Stimulated activated CD4-positive, alpha-beta T cell treated with anti-CD3 and anti-CD28 coated beads, Interleukin-1b, Interleukin-23, amount 100 ng/mL, for 1 hour (primary cell): ENCODE measurements around the gene SLC22A15.

ENCODE experiments used
- DNase-seq, 2 donors: peaks; one replicate each; pipeline ENCODE4 v3.0.0-alpha.2; 2020; ENCODE audit warnings: low read depth in 2 of 2

Gene SLC22A15

GRCh38 chr1:116104667-116105066 is 128.4 kb downstream of the SLC22A15 start:
- DNase-seq, result no peak

- no peak for DNase-seq
These were observed 129.7 kb downstream of the SLC22A15 start for GRCh38 chr1:116105996-116106395.

- no peak for DNase-seq
These were observed 130.3 kb downstream of the SLC22A15 start for GRCh38 chr1:116106646-116107045.

- DNase-seq, result no peak
These were observed 131.1 kb downstream of the SLC22A15 start for GRCh38 chr1:116107371-116107770.

DNA sequence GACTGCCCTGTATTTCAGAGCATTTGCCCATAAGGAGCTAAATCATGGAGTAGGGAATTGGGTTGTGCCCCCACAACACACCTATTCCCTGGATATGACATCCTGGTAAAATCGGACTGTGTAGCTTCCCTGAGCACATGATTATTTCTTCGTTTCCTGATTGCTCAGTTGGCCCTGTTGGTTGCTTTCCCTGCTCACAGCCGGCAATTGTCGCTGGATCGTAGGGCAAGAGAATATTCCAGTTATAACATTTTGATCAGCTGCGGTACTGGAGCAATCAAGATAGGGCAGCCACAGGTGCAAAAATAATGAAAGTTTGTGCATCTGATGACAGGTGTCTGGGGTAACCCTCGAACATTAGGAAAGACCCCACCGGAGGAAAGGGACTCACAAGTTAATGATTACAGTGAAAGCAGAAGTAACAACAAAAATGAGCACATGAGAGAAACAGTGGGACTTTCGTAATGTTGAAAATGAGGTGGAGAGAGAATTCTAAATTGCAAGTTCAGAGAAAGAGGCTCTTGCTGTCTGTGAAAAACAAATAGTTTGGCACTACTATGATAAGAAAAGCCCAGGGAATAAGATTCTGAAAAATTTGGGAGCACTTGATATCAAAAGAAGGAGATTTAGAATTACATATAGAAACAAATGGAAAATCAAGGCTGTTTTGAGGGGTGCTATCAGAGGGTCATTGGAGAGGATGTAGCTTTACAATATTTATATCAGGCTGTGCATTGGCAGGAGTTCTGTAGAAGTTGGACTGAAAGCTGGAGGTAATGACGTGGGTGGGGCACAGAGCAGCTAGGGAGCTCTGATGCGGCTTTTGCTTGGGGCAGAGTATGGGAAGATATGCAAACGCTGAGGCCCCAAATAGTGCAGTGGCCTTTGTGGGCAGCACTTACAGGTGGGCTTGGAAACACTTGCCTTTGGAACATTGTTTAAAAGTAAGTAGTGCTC is 134.5 kb downstream of the SLC22A15 start, which contains the start of gene MAB21L3:
MAB21L3 (plus strand) TSS at position 833 of the 957 bp plus-strand sequence. CDS start 1,217 bp downstream, outside the sequence.
- DNase-seq, result no peak

DNA sequence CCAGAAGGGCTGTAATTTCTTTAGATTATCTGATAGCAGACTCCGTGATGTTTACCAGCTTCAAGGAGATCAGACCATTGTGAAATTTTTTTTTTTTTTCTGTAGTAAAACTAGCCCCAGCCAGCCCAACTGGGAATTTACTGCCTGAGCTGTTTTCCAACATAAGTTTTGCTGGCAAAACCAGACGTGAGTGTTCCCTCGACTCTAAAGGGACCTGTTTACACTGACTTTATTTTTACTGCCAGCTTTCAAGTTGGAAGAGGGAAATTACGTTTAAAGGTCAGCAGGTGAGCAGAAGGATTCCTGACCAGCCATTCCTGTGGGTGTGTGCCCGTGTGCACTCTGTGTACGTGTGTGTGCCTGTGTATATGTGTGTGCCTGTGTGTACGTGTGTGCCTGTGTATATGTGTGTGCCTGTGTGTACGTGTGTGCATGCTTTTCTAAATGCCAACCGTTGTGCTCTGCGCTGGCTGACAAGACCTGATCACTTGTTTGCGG is 135.3 kb downstream of the SLC22A15 start:
- no peak for DNase-seq

DNA sequence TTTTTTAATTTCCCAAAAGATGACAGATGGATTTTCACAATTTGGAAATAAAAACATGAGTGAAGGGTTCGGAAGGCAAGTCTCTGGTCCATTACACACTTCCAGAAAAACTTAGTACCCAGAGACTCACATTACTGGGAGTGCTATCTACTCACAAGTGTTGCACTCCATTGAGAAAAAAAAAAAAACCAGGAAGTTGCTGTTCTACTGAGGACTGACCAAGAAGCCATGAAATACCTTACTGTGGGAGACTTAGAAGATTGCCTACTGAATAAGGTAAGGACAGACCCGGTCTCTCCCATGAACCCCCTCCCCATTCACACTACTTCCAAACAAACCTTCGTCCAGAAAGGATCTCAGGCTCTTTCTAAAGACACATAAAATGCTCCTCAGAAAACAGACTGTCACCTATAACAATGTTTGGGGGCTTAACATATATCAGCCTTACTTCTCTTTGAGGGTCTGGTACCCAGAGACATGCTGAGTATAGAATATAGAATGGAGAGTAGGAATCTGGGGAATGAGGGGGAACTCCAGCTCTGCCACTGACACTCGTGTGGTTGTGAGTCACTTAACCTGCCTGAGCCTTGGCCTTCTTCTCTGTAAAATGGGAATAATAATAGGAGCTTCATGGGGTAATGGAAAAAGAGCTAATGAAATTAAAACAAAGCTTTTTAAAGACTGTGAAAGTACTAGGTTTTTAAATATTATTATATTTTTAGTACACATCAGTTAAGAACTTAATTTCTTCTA is 136.3 kb downstream of the SLC22A15 start:
- DNase-seq, result no peak

- no peak for DNase-seq
These were observed 137.3 kb downstream of the SLC22A15 start for GRCh38 chr1:116113615-116114014.

DNA sequence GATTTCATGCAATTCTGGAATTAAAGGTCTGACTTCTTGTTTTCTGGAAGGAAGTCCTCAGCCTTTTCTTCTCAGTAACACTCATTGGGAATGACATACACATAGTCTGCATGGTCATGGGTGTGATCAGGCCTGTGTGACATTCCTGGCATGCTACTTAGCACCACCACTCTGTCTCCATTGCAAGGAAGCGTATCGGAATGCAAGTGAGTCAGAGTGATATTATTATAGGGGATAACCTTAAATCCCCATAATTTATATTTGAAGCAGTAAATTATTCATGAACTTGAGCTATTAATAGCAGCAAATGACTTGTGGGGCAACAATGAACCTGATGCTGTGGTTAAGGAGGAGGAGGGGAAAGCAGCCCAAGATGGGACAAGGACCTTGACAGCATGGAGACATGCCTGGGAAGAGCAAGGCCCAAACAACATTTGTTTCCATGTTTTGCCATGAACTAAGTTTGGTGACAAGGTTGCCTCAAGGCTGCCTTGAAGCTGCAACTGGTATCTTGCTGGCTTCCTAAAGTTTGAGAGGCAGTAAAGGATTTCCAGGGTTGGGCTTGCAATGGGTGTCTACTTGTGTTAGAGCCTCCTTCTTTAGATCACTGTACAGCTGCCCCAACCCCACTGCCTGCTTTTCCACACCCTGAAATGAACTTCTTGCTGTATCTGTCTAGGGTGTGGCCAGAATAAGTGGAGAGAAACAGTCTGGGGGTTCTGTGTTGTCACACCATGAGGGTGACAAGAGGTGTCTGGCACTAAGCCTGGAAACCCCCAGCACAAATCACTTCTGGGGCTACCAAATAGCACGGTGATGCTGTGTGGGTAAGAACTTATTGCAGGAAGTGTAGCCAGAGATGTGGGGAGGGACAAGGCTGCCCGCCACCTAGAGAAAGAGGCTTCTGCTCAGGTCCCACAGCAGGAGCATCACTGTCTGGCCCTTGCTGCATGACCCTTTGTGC is 139.4 kb downstream of the SLC22A15 start:
- no peak for DNase-seq

DNA sequence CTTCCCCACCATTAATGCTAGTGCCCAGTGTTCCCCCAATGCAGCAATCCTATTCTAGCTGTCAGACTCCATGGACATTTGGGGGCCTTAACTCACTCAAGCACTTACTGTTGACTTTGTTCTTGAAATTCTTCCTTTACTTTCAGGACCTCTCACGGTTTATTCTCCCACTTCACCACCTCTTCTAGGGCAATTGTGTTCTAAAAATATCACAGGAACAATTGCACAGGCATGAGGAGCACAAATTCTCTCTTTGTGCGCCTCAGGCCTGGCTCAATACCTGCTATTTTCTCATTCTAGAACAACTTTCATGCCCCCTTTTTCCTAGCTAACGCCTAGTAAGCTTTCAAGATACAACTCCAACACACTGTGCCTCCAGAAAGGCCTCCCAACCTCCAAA is 142.2 kb downstream of the SLC22A15 start:
- no peak for DNase-seq
